ENCODE results near the gene STK10.

DNA sequence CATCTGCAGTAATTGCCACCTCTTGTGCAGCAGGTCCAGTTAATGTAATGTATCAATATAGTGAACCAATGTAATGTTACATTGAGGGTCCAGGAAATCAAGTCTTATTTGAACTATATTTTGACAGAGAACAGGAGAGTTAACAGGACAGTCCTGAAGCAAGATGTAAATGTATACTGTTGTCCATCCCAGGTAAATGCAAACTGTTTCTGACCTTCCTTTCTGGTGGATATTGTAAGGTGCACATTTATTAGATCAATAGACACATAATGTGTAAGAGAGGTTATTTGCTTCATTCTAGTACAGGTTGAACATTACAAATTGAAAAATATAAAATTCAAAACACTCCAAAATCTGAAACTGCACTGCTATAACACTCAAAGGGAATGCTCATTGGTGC, 158.1 kb downstream of the STK10 start:
- TF ChIP-seq POLR2AphosphoS5 (IDR thresholded peaks at IDR 0.05; ENCODE audit: low read depth) (no peak), CTCF (IDR thresholded peaks at IDR 0.05; ENCODE audit: insufficient read depth, low read length) (no peak), GABPA (IDR thresholded peaks at IDR 0.05; ENCODE audit: low read depth) (no peak), SPI1 (IDR thresholded peaks at IDR 0.05; ENCODE audit: borderline replicate concordance, low read depth) (no peak)
- TF ChIP-seq, protein P1, sequence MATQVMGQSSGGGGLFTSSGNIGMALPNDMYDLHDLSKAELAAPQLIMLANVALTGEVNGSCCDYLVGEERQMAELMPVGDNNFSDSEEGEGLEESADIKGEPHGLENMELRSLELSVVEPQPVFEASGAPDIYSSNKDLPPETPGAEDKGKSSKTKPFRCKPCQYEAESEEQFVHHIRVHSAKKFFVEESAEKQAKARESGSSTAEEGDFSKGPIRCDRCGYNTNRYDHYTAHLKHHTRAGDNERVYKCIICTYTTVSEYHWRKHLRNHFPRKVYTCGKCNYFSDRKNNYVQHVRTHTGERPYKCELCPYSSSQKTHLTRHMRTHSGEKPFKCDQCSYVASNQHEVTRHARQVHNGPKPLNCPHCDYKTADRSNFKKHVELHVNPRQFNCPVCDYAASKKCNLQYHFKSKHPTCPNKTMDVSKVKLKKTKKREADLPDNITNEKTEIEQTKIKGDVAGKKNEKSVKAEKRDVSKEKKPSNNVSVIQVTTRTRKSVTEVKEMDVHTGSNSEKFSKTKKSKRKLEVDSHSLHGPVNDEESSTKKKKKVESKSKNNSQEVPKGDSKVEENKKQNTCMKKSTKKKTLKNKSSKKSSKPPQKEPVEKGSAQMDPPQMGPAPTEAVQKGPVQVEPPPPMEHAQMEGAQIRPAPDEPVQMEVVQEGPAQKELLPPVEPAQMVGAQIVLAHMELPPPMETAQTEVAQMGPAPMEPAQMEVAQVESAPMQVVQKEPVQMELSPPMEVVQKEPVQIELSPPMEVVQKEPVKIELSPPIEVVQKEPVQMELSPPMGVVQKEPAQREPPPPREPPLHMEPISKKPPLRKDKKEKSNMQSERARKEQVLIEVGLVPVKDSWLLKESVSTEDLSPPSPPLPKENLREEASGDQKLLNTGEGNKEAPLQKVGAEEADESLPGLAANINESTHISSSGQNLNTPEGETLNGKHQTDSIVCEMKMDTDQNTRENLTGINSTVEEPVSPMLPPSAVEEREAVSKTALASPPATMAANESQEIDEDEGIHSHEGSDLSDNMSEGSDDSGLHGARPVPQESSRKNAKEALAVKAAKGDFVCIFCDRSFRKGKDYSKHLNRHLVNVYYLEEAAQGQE (IDR thresholded peaks at IDR 0.05; ENCODE audit: insufficient replicate concordance, low read depth) = no peak
